HepG2 (cell line): ENCODE data around the gene NINL. TPM values are rescaled to one million over a fixed set of nuclear protein-coding genes. Genes with fewer than 3 reads are reported as not detected.

ENCODE experiments used
- FIP1L1 ChIP-seq: fragments of 200-400 bp; formaldehyde crosslinking; IDR thresholded peaks from 2 replicates; pipeline ENCODE4 v1.6.1; 2018; ENCODE audit warnings: low read depth, mild to moderate bottlenecking, low read length, moderate library complexity, borderline replicate concordance; ENCODE audit not compliant: insufficient read depth
- GMEB2 ChIP-seq: IDR thresholded peaks from 2 replicates; pipeline ENCODE4 v1.6.1; 2016; ENCODE audit warnings: missing biosample characterization, missing genetic modification reagents, low read depth
- KLF13 ChIP-seq: sonication (generic); formaldehyde crosslinking; IDR thresholded peaks from 2 replicates; pipeline ENCODE4 v1.4.0; 2020; ENCODE audit warnings: mild to moderate bottlenecking, missing genetic modification reagents
- KLF6 ChIP-seq: IDR thresholded peaks from 2 replicates; pipeline ENCODE4 v1.8.0; 2016; ENCODE audit warnings: missing biosample characterization, missing genetic modification reagents
- NCOR1 ChIP-seq: fragments of 200-600 bp; sonication (generic); IDR thresholded peaks from 2 replicates; pipeline ENCODE4 v1.7.0; 2017; ENCODE audit warnings: antibody characterized with exemption, low read length, borderline replicate concordance
- NFE2L1 ChIP-seq: sonication (generic); formaldehyde crosslinking; IDR thresholded peaks from 2 replicates; pipeline ENCODE4 v1.4.0; 2020; ENCODE audit warnings: missing genetic modification reagents, mild to moderate bottlenecking, borderline replicate concordance
- SSRP1 ChIP-seq: IDR thresholded peaks from 2 replicates; pipeline ENCODE4 v1.6.1; 2016; ENCODE audit warnings: control low read depth
- ZNF431 ChIP-seq: sonication (generic); formaldehyde crosslinking; IDR thresholded peaks from 2 replicates; pipeline ENCODE4 v1.9.0; 2022; ENCODE audit warnings: missing genetic modification reagents, low read depth, mild to moderate bottlenecking, borderline replicate concordance
- ZNF512 ChIP-seq: sonication (generic); formaldehyde crosslinking; IDR thresholded peaks from 2 replicates; pipeline ENCODE4 v1.4.0; 2020; ENCODE audit warnings: mild to moderate bottlenecking, missing genetic modification reagents
- ZNF703 ChIP-seq: sonication (generic); formaldehyde crosslinking; IDR thresholded peaks from 2 replicates; pipeline ENCODE4 v1.5.1; 2020; ENCODE audit warnings: missing genetic modification reagents, mild to moderate bottlenecking, moderate library complexity, borderline replicate concordance
- ZNF772 ChIP-seq: sonication (generic); formaldehyde crosslinking; IDR thresholded peaks from 2 replicates; pipeline ENCODE4 v1.5.0; 2020; ENCODE audit warnings: mild to moderate bottlenecking, missing genetic modification reagents
- ZNF777 ChIP-seq: sonication (generic); formaldehyde crosslinking; IDR thresholded peaks from 2 replicates; pipeline ENCODE4 v1.4.0; 2020; ENCODE audit warnings: missing genetic modification reagents
- polyA plus RNA-seq, 8 experiments: library from polyadenylated mRNA; depleted of rRNA in 3 of 8; stranded (reverse) in 7 of 8; unstranded in 1 of 8; fragments of >200 nt; fragmentation: Illumina TruSeq in 4 of 8; extraction: Trizol in 4 of 8; gene quantifications; 2 replicates each; pipeline versions ENCODE4 v1.2.1 to v1.2.3, GENCODE V29; 2011 to 2016; ENCODE audit warnings: low read depth in 4 of 8, missing spikeins in 1 of 8, mixed read lengths in 1 of 8; ENCODE audit not compliant: insufficient read depth in 1 of 8
- total RNA-seq, 5 experiments: library from RNA; depleted of rRNA; stranded (reverse); fragments of >200 nt; fragmentation: Illumina TruSeq; extraction: Trizol; gene quantifications; 2 replicates each; pipeline ENCODE4 v1.2.3, GENCODE V29; 2016; ENCODE audit warnings: low read depth in 1 of 5
- TF ChIP-seq, protein P1 (sequence below): sonication (generic); formaldehyde crosslinking; IDR thresholded peaks from 2 replicates; pipeline ENCODE4 v1.5.0; 2020; ENCODE audit warnings: mild to moderate bottlenecking, missing genetic modification reagents, borderline replicate concordance
- TF ChIP-seq, protein P2 (sequence below): sonication (generic); formaldehyde crosslinking; IDR thresholded peaks from 2 replicates; pipeline ENCODE4 v1.8.0; 2022; ENCODE audit warnings: mild to moderate bottlenecking, missing genetic modification reagents, moderate library complexity

The NINL gene
- total and polyA plus RNA-seq, 2 of the 13 experiments (the other 11 are each of a cell fraction or from before 2014, with no cell fraction given): 32.3 to 34.3 TPM

- TF ChIP-seq FIP1L1: no peak
- TF ChIP-seq, protein P1, sequence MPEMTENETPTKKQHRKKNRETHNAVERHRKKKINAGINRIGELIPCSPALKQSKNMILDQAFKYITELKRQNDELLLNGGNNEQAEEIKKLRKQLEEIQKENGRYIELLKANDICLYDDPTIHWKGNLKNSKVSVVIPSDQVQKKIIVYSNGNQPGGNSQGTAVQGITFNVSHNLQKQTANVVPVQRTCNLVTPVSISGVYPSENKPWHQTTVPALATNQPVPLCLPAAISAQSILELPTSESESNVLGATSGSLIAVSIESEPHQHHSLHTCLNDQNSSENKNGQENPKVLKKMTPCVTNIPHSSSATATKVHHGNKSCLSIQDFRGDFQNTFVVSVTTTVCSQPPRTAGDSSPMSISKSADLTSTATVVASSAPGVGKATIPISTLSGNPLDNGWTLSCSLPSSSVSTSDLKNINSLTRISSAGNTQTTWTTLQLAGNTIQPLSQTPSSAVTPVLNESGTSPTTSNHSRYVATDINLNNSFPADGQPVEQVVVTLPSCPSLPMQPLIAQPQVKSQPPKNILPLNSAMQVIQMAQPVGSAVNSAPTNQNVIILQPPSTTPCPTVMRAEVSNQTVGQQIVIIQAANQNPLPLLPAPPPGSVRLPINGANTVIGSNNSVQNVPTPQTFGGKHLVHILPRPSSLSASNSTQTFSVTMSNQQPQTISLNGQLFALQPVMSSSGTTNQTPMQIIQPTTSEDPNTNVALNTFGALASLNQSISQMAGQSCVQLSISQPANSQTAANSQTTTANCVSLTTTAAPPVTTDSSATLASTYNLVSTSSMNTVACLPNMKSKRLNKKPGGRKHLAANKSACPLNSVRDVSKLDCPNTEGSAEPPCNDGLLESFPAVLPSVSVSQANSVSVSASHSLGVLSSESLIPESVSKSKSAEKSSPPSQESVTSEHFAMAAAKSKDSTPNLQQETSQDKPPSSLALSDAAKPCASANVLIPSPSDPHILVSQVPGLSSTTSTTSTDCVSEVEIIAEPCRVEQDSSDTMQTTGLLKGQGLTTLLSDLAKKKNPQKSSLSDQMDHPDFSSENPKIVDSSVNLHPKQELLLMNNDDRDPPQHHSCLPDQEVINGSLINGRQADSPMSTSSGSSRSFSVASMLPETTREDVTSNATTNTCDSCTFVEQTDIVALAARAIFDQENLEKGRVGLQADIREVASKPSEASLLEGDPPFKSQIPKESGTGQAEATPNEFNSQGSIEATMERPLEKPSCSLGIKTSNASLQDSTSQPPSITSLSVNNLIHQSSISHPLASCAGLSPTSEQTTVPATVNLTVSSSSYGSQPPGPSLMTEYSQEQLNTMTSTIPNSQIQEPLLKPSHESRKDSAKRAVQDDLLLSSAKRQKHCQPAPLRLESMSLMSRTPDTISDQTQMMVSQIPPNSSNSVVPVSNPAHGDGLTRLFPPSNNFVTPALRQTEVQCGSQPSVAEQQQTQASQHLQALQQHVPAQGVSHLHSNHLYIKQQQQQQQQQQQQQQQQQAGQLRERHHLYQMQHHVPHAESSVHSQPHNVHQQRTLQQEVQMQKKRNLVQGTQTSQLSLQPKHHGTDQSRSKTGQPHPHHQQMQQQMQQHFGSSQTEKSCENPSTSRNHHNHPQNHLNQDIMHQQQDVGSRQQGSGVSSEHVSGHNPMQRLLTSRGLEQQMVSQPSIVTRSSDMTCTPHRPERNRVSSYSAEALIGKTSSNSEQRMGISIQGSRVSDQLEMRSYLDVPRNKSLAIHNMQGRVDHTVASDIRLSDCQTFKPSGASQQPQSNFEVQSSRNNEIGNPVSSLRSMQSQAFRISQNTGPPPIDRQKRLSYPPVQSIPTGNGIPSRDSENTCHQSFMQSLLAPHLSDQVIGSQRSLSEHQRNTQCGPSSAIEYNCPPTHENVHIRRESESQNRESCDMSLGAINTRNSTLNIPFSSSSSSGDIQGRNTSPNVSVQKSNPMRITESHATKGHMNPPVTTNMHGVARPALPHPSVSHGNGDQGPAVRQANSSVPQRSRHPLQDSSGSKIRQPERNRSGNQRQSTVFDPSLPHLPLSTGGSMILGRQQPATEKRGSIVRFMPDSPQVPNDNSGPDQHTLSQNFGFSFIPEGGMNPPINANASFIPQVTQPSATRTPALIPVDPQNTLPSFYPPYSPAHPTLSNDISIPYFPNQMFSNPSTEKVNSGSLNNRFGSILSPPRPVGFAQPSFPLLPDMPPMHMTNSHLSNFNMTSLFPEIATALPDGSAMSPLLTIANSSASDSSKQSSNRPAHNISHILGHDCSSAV: peak; percentile 90; the same call in 1 of the 2 replicates
- TF ChIP-seq GMEB2: no peak
- peak; percentile 75; the same call in 1 of the 2 replicates for TF ChIP-seq NFE2L1
- no peak for TF ChIP-seq ZNF512
- TF ChIP-seq ZNF777 (CRISPR knock-in tag): peak; percentile 99
- TF ChIP-seq, protein P2, sequence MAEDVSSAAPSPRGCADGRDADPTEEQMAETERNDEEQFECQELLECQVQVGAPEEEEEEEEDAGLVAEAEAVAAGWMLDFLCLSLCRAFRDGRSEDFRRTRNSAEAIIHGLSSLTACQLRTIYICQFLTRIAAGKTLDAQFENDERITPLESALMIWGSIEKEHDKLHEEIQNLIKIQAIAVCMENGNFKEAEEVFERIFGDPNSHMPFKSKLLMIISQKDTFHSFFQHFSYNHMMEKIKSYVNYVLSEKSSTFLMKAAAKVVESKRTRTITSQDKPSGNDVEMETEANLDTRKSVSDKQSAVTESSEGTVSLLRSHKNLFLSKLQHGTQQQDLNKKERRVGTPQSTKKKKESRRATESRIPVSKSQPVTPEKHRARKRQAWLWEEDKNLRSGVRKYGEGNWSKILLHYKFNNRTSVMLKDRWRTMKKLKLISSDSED (CRISPR knock-in tag): no peak
- TF ChIP-seq KLF13 (CRISPR knock-in tag): peak; percentile 27; the same call in 1 of the 2 replicates
- TF ChIP-seq ZNF431 (CRISPR knock-in tag): no peak; the same call in 1 of the 2 replicates
- peak; percentile 18; the same call in 1 of the 2 replicates for TF ChIP-seq SSRP1 (CRISPR knock-in tag)
- TF ChIP-seq NCOR1: no peak; the same call in 1 of the 2 replicates
- TF ChIP-seq KLF6 (CRISPR knock-in tag): peak; percentile 89
- no peak; the same call in 1 of the 2 replicates for TF ChIP-seq ZNF772 (CRISPR knock-in tag)
- TF ChIP-seq ZNF703 (CRISPR knock-in tag): peak; percentile 94
Observed at GRCh38 chr20:25584905-25585704, at the start of gene NINL (continued).
